Activated T-cell treated with anti-CD3 and anti-CD28 coated beads for 24 hours (primary cell): Measurements from ENCODE around the gene BCL11B.

Experiments
- DNase-seq: peaks from one replicate; pipeline ENCODE4 v3.0.0-alpha.2; 2020; ENCODE audit warnings: low read depth

The BCL11B gene

DNA sequence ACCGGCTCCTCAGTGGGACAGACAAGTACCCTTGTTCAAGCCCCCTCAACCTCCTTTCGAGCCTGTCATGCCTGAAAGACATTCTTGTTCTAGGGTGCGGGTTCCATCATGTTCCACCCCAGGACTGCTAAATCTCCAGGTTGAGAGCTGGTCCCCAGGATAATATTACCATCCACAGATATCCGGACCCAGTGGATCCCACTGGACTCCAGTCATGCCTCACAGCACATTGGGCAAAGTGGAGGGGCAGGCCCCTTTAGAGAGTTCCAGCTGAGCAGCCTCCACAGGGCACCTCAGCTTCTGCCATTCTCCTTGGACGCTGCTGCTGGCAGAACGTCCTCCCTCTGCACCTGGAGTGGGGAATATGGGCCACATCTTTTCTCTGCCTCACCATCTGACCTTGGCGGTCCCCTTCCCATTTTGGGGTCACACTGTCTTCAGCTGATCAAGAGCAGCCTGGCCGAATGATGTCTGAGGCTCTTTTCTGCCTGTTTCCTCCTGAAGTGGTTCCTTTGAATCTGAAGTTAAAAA lies 137.4 kb downstream of the BCL11B start:
- no peak for DNase-seq

- DNase-seq, result no peak
Measured at GRCh38 chr14:99133636-99134515, 138.1 kb downstream of the BCL11B start.

DNA sequence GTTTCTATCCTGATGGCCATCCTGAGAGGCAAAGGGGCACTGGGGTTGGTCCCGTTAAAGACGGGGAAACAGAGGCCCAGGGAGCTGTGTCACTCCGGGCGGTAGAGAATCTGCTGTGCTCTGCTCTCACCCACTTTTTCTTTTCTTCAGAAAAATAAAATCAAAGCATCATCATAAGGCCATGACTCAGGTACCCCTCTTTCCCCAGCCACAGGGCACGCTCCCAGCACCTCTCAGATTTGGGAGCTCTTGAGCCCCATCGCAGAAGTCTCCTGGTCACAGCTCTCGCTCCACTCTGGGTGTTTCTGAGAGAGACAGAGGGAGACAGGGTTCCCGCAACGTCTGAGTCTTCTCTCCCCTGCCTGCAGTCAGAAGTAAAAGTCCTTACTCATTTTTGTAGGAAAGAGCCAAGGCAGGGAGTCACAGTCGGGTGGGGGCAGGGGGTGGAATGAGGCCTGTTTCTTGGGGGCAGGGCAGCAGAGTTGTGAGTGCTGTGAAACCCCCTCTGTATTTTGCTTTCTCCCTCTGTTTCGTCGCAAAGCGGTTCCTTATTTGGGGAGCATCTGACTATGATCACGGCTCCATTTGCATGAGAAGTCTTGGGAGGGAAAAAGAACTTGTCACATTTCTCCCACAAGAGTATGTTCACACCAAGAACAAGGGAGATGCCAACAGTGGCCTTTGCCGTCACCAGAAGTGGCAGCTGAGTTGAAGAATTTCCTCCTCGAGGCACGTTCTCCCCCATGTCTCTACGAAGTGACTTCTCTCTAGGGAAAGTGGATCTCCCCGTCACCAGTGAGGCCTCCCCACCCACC lies 139.0 kb downstream of the BCL11B start:
- DNase-seq, result no peak

DNA sequence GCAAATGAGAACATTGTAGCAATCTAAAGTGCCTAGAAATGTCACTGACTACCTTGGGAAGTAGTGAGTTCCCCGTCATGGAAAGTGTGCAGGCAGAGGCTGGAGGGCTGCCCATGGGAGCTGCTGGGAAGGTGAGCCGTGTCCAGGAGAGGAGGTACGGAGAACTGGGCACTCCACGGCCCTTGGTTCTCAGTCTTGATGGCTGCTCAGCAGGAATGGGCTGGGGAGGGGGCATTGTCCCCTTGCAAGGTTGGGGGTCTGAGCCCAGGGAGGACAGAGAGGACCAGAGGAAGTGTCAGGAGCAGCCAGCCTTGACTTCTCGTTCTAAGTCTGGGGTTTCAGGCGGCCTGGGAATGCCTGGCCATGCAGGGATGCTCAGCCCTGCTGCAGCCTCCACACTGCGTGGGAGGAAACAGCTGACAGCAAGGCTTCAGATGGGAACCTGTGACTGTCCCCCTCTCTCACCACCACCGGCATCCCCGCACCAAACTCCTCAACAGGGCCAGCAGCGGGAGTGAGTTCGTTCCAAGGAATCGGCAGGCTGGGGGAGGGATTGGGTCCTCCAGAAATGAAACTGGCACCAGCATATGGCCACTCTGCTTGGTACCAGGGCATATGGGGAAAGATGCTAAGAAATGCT lies 140.2 kb downstream of the BCL11B start:
- no peak for DNase-seq

GRCh38 chr14:99129998-99130397 lies 142.0 kb downstream of the BCL11B start:
- DNase-seq, result no peak

- no peak for DNase-seq
Measured at GRCh38 chr14:99129211-99129696, 142.7 kb downstream of the BCL11B start.

- DNase-seq, result no peak
Measured at GRCh38 chr14:99128185-99128584, 143.8 kb downstream of the BCL11B start.

DNA sequence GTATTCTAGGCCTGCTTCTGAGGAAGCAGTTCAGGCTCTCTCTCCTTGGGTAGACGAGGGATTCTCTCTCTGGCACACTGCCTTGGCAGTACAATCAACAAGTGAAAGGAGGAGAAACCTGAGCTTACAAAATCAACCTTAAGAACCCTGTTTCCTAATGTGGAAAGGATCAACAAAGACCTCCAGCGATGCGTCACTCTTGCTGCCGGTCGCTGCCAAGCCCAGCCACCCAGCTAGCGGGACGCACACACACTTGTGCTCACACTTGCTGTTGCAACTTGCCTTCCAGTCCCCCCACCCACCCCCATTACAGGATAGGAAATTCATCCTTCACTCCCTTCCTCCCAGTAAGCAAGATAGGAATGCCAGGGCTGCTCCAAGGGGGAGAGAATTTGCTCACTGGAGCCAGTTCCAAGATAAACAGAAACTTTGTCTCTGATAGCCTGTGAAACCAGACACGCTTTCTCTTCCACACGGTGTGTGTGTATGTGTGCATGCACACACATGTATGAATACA lies 144.3 kb downstream of the BCL11B start:
- DNase-seq, result no peak

DNA sequence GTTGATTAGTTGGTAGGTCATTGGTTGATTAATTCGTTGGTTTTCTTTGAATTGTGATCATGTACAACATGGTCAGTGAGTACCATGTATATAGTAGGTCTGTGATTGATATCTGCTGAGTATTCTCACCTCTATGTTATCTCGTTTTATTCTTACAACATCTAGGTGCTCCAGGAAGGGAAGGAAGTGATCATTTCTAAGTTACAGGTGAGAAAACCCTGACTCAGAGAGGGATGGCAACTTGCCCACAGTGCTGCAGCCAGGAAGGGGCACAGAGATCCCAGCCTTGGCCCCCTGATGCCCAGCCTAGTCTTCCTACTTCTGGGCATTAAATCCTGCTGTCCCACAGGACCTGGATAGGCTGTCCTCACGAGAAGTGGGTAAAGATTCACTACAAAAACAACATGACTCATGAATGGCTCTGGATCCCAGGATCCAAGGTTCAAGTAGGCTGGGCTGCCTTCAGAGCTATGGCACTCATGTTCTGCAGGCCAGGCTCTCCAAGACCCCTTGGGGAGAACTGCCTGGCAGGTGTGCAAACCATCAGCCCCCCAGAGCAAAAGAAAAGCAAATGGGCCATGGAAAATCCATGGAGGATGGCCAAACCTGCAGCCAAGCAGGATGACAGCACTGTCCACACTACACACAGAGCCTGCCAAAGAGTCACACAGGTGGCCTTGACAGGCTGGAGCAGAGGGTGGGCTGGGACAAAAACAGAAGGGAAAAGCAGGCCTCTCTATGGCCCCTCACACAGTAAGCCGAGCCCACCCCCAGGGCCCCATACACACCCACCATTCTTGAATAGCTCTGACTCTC lies 146.2 kb downstream of the BCL11B start:
- DNase-seq, result no peak

DNA sequence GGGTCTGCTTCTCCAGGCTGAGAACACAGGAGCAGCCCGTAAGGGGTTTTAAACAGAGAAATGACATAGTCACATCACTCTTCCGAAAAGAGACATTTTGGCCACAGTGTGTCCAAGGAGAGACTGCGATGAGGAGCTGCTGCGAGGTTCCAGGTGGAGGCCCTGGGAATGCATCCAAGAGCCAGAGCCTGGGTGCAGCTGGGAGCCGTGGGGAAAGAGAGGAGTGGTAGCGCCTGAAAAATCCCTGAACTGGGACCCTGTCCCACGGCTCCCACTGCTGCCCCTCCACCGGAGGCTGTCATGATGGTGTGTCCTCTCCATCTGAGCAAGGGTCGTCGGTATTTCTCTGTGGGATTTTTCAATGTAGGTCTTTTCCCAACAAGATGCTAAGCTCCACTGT lies 146.9 kb downstream of the BCL11B start:
- DNase-seq, result no peak

DNA sequence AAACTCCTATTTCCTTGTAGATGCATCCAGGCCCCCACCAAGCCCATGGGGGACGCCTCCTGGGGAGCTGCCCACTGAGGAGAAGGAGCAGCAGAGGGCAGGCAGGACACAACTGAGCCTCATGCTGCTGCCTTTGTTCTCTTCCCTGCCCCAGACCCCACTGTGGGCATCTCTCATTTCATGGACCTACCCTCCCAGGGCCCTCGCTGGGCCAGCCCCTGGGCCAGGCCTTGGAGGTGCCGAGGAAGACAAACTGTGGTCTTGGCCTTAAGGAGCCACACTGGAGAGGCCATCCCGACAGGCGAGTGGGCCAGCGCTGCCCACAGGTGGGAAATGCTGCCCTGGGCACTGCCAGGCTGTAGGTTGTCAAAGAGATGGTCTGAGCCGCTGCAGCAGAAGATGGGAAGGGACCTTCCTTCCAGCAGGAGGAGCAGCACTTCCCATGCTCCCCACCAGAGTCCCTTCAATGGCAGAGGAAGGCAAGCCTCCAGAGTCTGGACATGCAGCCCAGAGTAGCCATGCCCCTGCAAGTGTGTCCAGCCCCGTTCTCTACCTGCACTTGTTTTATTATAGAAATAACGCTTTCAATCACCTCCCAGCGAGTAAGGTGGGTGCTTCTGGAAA lies 147.4 kb downstream of the BCL11B start:
- no peak for DNase-seq

DNA sequence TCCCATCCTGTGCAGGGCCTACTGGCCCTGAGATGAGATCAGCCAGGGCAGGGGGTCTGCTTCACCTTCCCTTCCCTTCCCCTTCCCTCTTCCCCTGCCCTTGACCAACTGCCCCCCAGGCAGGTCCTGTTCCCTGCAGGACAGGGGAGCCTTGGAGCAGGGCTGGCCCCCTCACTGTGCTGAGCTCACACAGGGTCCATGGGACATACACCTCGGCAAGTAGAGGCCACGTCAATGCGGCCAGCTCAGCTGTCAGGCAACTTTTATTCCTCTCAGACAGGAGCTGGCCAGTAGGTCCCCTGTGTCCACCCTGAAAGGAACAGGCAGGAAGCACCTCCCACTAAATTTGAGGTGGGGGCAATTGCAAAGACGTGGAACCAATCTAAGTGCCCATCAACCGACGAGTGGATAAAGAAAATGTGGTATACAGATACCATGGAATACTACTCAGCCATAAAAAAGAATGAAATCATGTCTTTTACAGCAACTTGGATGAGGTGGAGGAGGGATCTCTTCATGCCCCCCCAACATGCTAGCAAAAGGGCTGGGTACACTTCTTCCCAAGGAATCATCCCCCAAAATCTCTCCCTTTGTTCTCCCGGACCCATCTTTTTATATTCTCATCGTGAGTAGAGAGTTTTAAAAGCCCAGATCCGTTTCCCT lies 148.7 kb downstream of the BCL11B start:
- no peak for DNase-seq

GRCh38 chr14:99122521-99123125 lies 149.4 kb downstream of the BCL11B start:
- no peak for DNase-seq

GRCh38 chr14:99121319-99121875 lies 150.6 kb downstream of the BCL11B start:
- DNase-seq, result no peak

DNA sequence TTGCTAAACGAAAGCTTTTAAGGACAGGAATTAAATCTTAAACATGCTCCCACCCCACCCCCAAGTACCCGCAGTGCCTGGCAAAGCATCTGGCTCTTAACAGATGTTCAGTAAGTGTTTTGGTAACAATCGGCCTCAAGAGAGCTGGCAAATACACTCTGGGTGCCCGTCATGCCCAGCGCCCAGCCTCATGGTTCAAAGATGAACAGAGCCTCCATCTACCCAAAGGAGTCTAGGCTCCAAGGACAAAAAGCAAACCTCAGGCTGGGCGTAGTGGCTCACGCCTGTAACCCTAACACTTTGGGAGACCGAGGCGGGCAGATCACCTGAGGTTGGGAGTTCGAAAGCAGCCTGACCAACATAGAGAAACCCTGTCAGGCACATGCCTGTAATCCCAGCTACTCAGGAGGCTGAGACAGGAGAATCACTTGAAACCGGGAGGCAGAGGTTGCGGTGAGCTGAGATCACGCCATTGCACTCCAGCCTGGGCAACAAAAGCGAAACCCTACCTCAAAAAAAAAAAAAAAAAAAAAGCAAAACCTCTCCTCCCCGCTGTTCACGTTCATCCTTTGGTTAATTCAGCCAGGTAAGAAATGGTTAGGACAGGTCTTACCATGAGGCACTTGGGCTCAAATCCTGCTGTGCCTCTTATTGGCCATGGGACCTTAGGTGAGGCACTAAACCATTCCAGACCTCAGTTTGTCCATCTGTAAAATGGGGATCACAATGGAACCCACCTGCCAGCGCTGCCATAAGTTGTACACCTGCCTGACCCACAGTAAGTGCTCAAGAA lies 151.3 kb downstream of the BCL11B start:
- DNase-seq, result no peak

GRCh38 chr14:99119554-99120525 lies 152.2 kb downstream of the BCL11B start:
- no peak for DNase-seq
